Stimulated activated naive CD4-positive, alpha-beta T cell treated with Interleukin-2 at 50 U/mL for 16 hours (primary cell): ENCODE measurements around the gene ENDOV.

ENCODE experiments used
- DNase-seq: peaks from one replicate; lab custom pipeline; 2025; lab: John Stamatoyannopoulos, UW

The ENDOV gene

GRCh38 chr17:80414803-80415625 is at the start of gene ENDOV:
Gene ENDOV, plus strand, starts transcription at chr17:80415167. Its CDS starts 28 bp downstream, at chr17:80415195.
- peak; percentile 93 for DNase-seq

GRCh38 chr17:80365983-80366382 is 49.0 kb upstream of the ENDOV start:
- DNase-seq = no peak

- DNase-seq = no peak
These were observed 47.5 kb upstream of the ENDOV start for GRCh38 chr17:80367503-80367902.

GRCh38 chr17:80371196-80371595 is 43.8 kb upstream of the ENDOV start:
- DNase-seq = no peak

- no peak for DNase-seq
These were observed 42.5 kb upstream of the ENDOV start for GRCh38 chr17:80372456-80372855.

GRCh38 chr17:80372922-80373570 is 41.9 kb upstream of the ENDOV start:
- DNase-seq = no peak

- DNase-seq = no peak
These were observed 40.8 kb upstream of the ENDOV start for GRCh38 chr17:80374039-80374731.

GRCh38 chr17:80374732-80375585 is 40.0 kb upstream of the ENDOV start:
- no peak for DNase-seq

- DNase-seq = no peak
These were observed 38.4 kb upstream of the ENDOV start for GRCh38 chr17:80376531-80376930.

- no peak for DNase-seq
These were observed 37.2 kb upstream of the ENDOV start for GRCh38 chr17:80377798-80378197.

GRCh38 chr17:80379348-80379747 is 35.6 kb upstream of the ENDOV start:
- no peak for DNase-seq

- DNase-seq = no peak
These were observed 34.9 kb upstream of the ENDOV start for GRCh38 chr17:80380068-80380467.

- DNase-seq = no peak
These were observed 34.4 kb upstream of the ENDOV start for GRCh38 chr17:80380555-80381002.

- no peak for DNase-seq
These were observed 33.5 kb upstream of the ENDOV start for GRCh38 chr17:80381416-80381923.

- no peak for DNase-seq
These were observed 32.5 kb upstream of the ENDOV start for GRCh38 chr17:80382446-80382845.

- no peak for DNase-seq
These were observed 32.0 kb upstream of the ENDOV start for GRCh38 chr17:80382956-80383355.

GRCh38 chr17:80384078-80384960 is 30.6 kb upstream of the ENDOV start:
- DNase-seq = no peak

GRCh38 chr17:80385046-80385445 is 29.9 kb upstream of the ENDOV start:
- no peak for DNase-seq

GRCh38 chr17:80386341-80386740 is 28.6 kb upstream of the ENDOV start:
- DNase-seq = no peak

- DNase-seq = no peak
These were observed 27.9 kb upstream of the ENDOV start for GRCh38 chr17:80387071-80387470.

- DNase-seq = no peak
These were observed 26.8 kb upstream of the ENDOV start for GRCh38 chr17:80388175-80388574.
